ENCODE data around the gene C3orf33. TPM values are rescaled to one million over a fixed set of nuclear protein-coding genes. Genes with fewer than 3 reads are reported as not detected.

The C3orf33 gene
- total and polyA plus RNA-seq, 9 of the 15 experiments (the other 6 are each of a cell fraction or from before 2014, with no cell fraction given): 4.1 to 10.2 (median 6.0) TPM

- TF ChIP-seq STAT6 (CRISPR knock-in tag; IDR thresholded peaks at IDR 0.05): no peak
- TF ChIP-seq ZBTB1 (CRISPR knock-in tag; IDR thresholded peaks at IDR 0.05; ENCODE audit: borderline replicate concordance, low read depth): no peak
Observed at GRCh38 chr3:155744626-155745324, 61.3 kb downstream of the C3orf33 start, which contains the start of gene PLCH1 (continued).

GRCh38 chr3:155744010-155744625, 62.0 kb downstream of the C3orf33 start:
- Histone ChIP-seq H3K4me3 (peak overlapping the region; percentile 46), H3K9ac (ENCODE audit: insufficient read depth in 1 of 2, low read depth in 2 of 2, low read length in 2 of 2) (peak overlapping the region; percentile 48 to 97), H3K4me1 (replicated peaks in 1 of 2; ENCODE audit: control insufficient read depth in 2 of 2, insufficient read depth in 2 of 2, low read length in 2 of 2) (peaks cover 7 to 17% of the 10 kb centered on the region in 2 experiments; a peak in 4 of 5 replicates), H3K4me2 (ENCODE audit: insufficient read depth, low read length) (peak overlapping the region; percentile 87), H3K9me1 (ENCODE audit: control insufficient read depth, insufficient read depth, low read length) (no peaks in the 10 kb centered on the region), H3K36me3 (ENCODE audit: control insufficient read depth, insufficient read depth, low read length) (no peaks in the 10 kb centered on the region), H3K27me3 (ENCODE audit: control insufficient read depth in 2 of 2, insufficient read depth in 2 of 2, low read length in 2 of 2) (no peaks in the 10 kb centered on the region; a peak in 1 of 5 replicates), H3K9me3 (replicated peaks; ENCODE audit: control insufficient read depth, insufficient read depth, low read depth, low read length) (no peaks in the 10 kb centered on the region), H3K79me2 (ENCODE audit: control insufficient read depth, insufficient read depth, low read length) (no peaks in the 10 kb centered on the region), H4K20me1 (replicated peaks; ENCODE audit: control insufficient read depth, insufficient read depth, low read length) (no peaks in the 10 kb centered on the region), H2AFZ (ENCODE audit: low read depth, low read length) (peak overlapping the region; percentile 84), H3K27ac (ENCODE audit: extremely low read depth, low read depth, low read length) (no peak overlapping the region; the same call in 2 of the 3 replicates)
- POLR2A ChIA-PET: interaction anchor here (0.8 to 1.2 kb wide), 3 partner anchors 8 to 127 kb away, joined by 3 read pairs; no protein-coding TSS in a partner anchor
- DNase-seq (ENCODE audit: extremely low read depth in 1 of 4, low spot score in 3 of 4) (peak; percentile 74 to 80 (median 78)), FAIRE-seq (no peak), ATAC-seq (peak; percentile 79)
- BruUV-seq (replicated peaks): no TSS peak
- intact Hi-C loops (cut with micrococcal nuclease) (no loop called here), in situ Hi-C loops (cut with MboI) (no loop called here)
- CTCF ChIA-PET (ENCODE audit: low intra/inter-chr PET ratio): no interaction called here
- 2% methylated on average over 40 of the region's 48 CpGs for WGBS (ENCODE audit: insufficient coverage, low coverage, missing lambda C conversion rate)
- TF ChIP-seq ZNF41 (CRISPR knock-in tag; conservative IDR thresholded peaks at IDR 0.05) (no peak), ZNF644 (tag; IDR thresholded peaks at IDR 0.05; ENCODE audit: low read depth) (no peak), ZNF740 (CRISPR knock-in tag; IDR thresholded peaks at IDR 0.05) (no peak), ZNF740 (tag; IDR thresholded peaks at IDR 0.05) (no peak), BRD9 (IDR thresholded peaks at IDR 0.05; ENCODE audit: low read depth, partially characterized antibody) (no peak), ZNF384 (IDR thresholded peaks at IDR 0.05; ENCODE audit: low read depth, low read length) (no peak), ELF4 (CRISPR knock-in tag; IDR thresholded peaks at IDR 0.05) (no peak), ZNF695 (CRISPR knock-in tag; IDR thresholded peaks at IDR 0.05) (no peak), ZBTB1 (CRISPR knock-in tag; IDR thresholded peaks at IDR 0.05; ENCODE audit: borderline replicate concordance, low read depth) (no peak), ATF7 (IDR thresholded peaks at IDR 0.05) (peak; percentile 23; the same call in 1 of the 2 replicates), HINFP (tag; conservative IDR thresholded peaks at IDR 0.05; ENCODE audit: low read depth) (no peak)
